HepG2 (cell line): Measurements from ENCODE around the gene CREBZF. TPM values are rescaled to one million over a fixed set of nuclear protein-coding genes. Genes with fewer than 3 reads are reported as not detected.

ENCODE experiments used
- ATAC-seq: fragments of 200-7000 bp; cut with Tn5 transposase; 3 replicates; pipeline ENCODE4 v1.9.1; 2020; ENCODE audit warnings: mild to moderate bottlenecking, moderate library complexity
- BruUV-seq: library from RNA; stranded (reverse); fragments of 400-500 nt; replicated peaks from 2 replicates; lab custom pipeline; 2021; lab: Mats Ljungman, UMichigan
- CTCF ChIA-PET: fragments of 300-600 bp; formaldehyde crosslinking; extraction: SDS; loops from one replicate; lab custom pipeline; 2021; ENCODE audit warnings: low total read pairs, inconsistent platforms, low intra/inter-chr PET ratio; lab: Yijun Ruan, JAX
- POLR2A ChIA-PET: fragments of 350-600 bp; sonication (Branson Sonifier 250); formaldehyde crosslinking; loops from one replicate; lab custom pipeline; 2020; ENCODE audit warnings: antibody characterized with exemption, inconsistent platforms; lab: Yijun Ruan, JAX
- DNase-seq: peaks from one replicate; pipeline ENCODE4 v3.0.0-alpha.2; 2015; ENCODE audit warnings: low spot score
- FAIRE-seq: peaks from 3 replicates; lab custom pipeline; 2011; peaks lifted over from hg19 to GRCh38; lab: Jason Lieb, UNC
- H2AFZ ChIP-seq: one replicate; pipeline ENCODE4 v1.6.1; 2011; ENCODE audit warnings: low read length, inconsistent platforms
- H3K27ac ChIP-seq: fragments of 300-600 bp; 3 replicates; pipeline ENCODE4 v1.8.0; 2011; ENCODE audit warnings: mixed run types, mild to moderate bottlenecking, mixed read lengths, low read length, inconsistent platforms; ENCODE audit not compliant: insufficient read depth; ENCODE audit errors: extremely low read length
- H3K27me3 ChIP-seq, 2 experiments: fragments of 200-600 bp in 1 of 2; 2 replicates in 1 of 2; 3 replicates in 1 of 2; pipeline versions ENCODE4 v1.6.0 to v1.8.0; 2011; ENCODE audit warnings: low read length in 2 of 2, mild to moderate bottlenecking in 2 of 2, moderate library complexity in 2 of 2, inconsistent platforms in 1 of 2; ENCODE audit not compliant: insufficient read depth in 2 of 2, control insufficient read depth in 1 of 2
- H3K36me3 ChIP-seq, 2 experiments: fragments of 200-600 bp in 1 of 2; replicated peaks in 1 of 2; 2 replicates in 1 of 2; 3 replicates in 1 of 2; pipeline versions ENCODE4 v1.5.1 to v1.8.0; 2011; ENCODE audit warnings: low read length in 2 of 2, inconsistent platforms in 1 of 2; ENCODE audit not compliant: insufficient read depth in 2 of 2, control insufficient read depth in 1 of 2
- H3K4me1 ChIP-seq: 2 replicates; pipeline ENCODE4 v1.5.1; 2012; ENCODE audit warnings: low read length, inconsistent platforms; ENCODE audit not compliant: insufficient read depth
- H3K4me2 ChIP-seq: 2 replicates; pipeline ENCODE4 v1.6.0; 2011; ENCODE audit warnings: low read depth, low read length, inconsistent platforms
- H3K4me3 ChIP-seq, 3 experiments: fragments of 200-600 bp in 1 of 3; sonication (generic), shearing (Covaris generic) in 1 of 3; replicated peaks in 1 of 3; 2 replicates each; pipeline ENCODE4 v1.5.1; 2011 to 2016; ENCODE audit warnings: low read length in 3 of 3, inconsistent platforms in 2 of 3, low read depth in 2 of 3, mild to moderate bottlenecking in 2 of 3, control low read depth in 1 of 3, mixed read lengths in 1 of 3; ENCODE audit not compliant: insufficient read depth in 1 of 3
- H3K79me2 ChIP-seq: one replicate; pipeline ENCODE4 v1.6.1; 2011; ENCODE audit warnings: low read length, inconsistent platforms; ENCODE audit not compliant: insufficient read depth
- H3K9ac ChIP-seq: 2 replicates; pipeline ENCODE4 v1.6.0; 2011; ENCODE audit warnings: mild to moderate bottlenecking, low read depth, low read length, inconsistent platforms; ENCODE audit not compliant: insufficient read depth
- H3K9me3 ChIP-seq: 2 replicates; pipeline ENCODE4 v1.5.1; 2012; ENCODE audit warnings: mild to moderate bottlenecking, low read length
- H4K20me1 ChIP-seq: 2 replicates; pipeline ENCODE4 v1.6.0; 2011; ENCODE audit warnings: inconsistent platforms, mild to moderate bottlenecking, low read length, moderate library complexity; ENCODE audit not compliant: insufficient read depth
- ASH2L ChIP-seq: fragments of 300-600, 200-600 bp; sonication (generic); IDR thresholded peaks from 2 replicates; pipeline ENCODE4 v1.7.0; 2017; ENCODE audit warnings: low read depth, mild to moderate bottlenecking, moderate library complexity, mixed read lengths, low read length; ENCODE audit not compliant: insufficient read length
- ISL2 ChIP-seq: sonication (generic); formaldehyde crosslinking; IDR thresholded peaks from 2 replicates; pipeline ENCODE4 v1.5.0; 2020; ENCODE audit warnings: missing genetic modification reagents
- PAWR ChIP-seq: sonication (generic); formaldehyde crosslinking; IDR thresholded peaks from 2 replicates; pipeline ENCODE4 v1.4.0; 2020; ENCODE audit warnings: missing genetic modification reagents, mild to moderate bottlenecking, borderline replicate concordance
- ZBTB20 ChIP-seq: sonication (generic); formaldehyde crosslinking; IDR thresholded peaks from 2 replicates; pipeline ENCODE4 v1.8.1; 2023; ENCODE audit warnings: missing genetic modification reagents, low read depth, mild to moderate bottlenecking, borderline replicate concordance
- ZFAT ChIP-seq: sonication (generic); formaldehyde crosslinking; conservative IDR thresholded peaks from 2 replicates; pipeline ENCODE4 v1.8.1; 2023; ENCODE audit warnings: missing genetic modification reagents, inconsistent platforms
- ZNF569 ChIP-seq: sonication (generic); formaldehyde crosslinking; IDR thresholded peaks from 2 replicates; pipeline ENCODE4 v1.5.0; 2020; ENCODE audit warnings: mild to moderate bottlenecking, missing genetic modification reagents, moderate library complexity, borderline replicate concordance
- WGBS: methylation state at CpG from one replicate; pipeline ENCODE4 v1.1.6; 2017; ENCODE audit warnings: low lambda C conversion rate; 5-methylcytosine and 5-hydroxymethylcytosine counted together
- in situ Hi-C: cut with HindIII; loops from 2 replicates; pipeline ENCODE4 v1.10.0; 2017; ENCODE audit warnings: low pct_unique_long_range_greater_than_20kb; ENCODE audit not compliant: extremely low pct_ligation_motif_present
- intact Hi-C: fragments of 100-400 bp; cut with micrococcal nuclease; formaldehyde crosslinking; loops from one replicate; pipeline ENCODE4 v1.10.0; 2022; ENCODE audit not compliant: unreplicated experiment
- polyA plus RNA-seq, 8 experiments: library from polyadenylated mRNA; depleted of rRNA in 3 of 8; stranded (reverse) in 7 of 8; unstranded in 1 of 8; fragments of >200 nt; fragmentation: Illumina TruSeq in 4 of 8; extraction: Trizol in 4 of 8; gene quantifications; 2 replicates each; pipeline versions ENCODE4 v1.2.1 to v1.2.3, GENCODE V29; 2011 to 2016; ENCODE audit warnings: low read depth in 4 of 8, missing spikeins in 1 of 8, mixed read lengths in 1 of 8; ENCODE audit not compliant: insufficient read depth in 1 of 8
- total RNA-seq, 5 experiments: library from RNA; depleted of rRNA; stranded (reverse); fragments of >200 nt; fragmentation: Illumina TruSeq; extraction: Trizol; gene quantifications; 2 replicates each; pipeline ENCODE4 v1.2.3, GENCODE V29; 2016; ENCODE audit warnings: low read depth in 1 of 5
- TF ChIP-seq, protein P1 (sequence below), 2 experiments: sonication (generic) in 1 of 2; formaldehyde crosslinking in 1 of 2; IDR thresholded peaks; 2 replicates each; pipeline versions ENCODE4 v1.4.0 to v1.6.1; 2016 to 2020; ENCODE audit warnings: borderline replicate concordance in 1 of 2, low read depth in 1 of 2, mild to moderate bottlenecking in 1 of 2, missing genetic modification reagents in 1 of 2
- TF ChIP-seq, protein P2 (sequence below): sonication (generic); formaldehyde crosslinking; IDR thresholded peaks from 2 replicates; pipeline ENCODE4 v1.5.1; 2020; ENCODE audit warnings: missing genetic modification reagents, mild to moderate bottlenecking, borderline replicate concordance

The CREBZF gene
- total and polyA plus RNA-seq, 2 of the 13 experiments (the other 11 are each of a cell fraction or from before 2014, with no cell fraction given) = 30.6 to 43.1 TPM

DNA sequence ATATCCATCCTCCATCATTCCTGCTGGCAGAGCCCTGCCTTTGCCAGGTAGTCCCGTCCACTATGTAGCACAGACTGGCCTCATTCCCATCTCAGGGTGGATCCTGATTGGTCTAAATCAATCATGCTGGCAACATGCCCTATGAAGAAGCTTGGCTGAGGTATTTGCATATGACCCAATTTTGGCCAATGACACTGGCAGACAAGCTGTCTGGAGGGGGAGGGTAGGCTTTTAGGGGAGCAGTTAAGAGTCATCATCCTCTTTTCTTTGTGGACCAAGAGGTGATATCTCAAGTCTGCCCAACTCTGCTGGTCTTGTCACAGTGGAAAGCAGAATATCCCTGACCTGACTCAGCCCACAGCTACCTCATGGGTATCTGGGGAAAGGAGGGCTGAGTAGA, 16.0 kb upstream of the CREBZF start:
- no peaks in the 10 kb centered on the region for H3K79me2 ChIP-seq
- ATAC-seq (no peak), DNase-seq (no peak), FAIRE-seq (no peak)
- peaks cover 0 to 10% of the 10 kb centered on the region in 2 experiments; a peak in 1 of 5 replicates for H3K27me3 ChIP-seq
- H3K4me3 ChIP-seq = no peak overlapping the region
- H3K36me3 ChIP-seq = no peaks in the 10 kb centered on the region
- H2AFZ ChIP-seq = no peak overlapping the region
- CTCF ChIA-PET = no interaction called here
- H3K27ac ChIP-seq = no peak overlapping the region
- no TSS peak for BruUV-seq
- in situ Hi-C loops = no loop called here
- H3K9me3 ChIP-seq = no peaks in the 10 kb centered on the region
- TF ChIP-seq ZNF569 = no peak
- TF ChIP-seq ASH2L = no peak
- no peak for TF ChIP-seq ISL2
- TF ChIP-seq, protein P1, sequence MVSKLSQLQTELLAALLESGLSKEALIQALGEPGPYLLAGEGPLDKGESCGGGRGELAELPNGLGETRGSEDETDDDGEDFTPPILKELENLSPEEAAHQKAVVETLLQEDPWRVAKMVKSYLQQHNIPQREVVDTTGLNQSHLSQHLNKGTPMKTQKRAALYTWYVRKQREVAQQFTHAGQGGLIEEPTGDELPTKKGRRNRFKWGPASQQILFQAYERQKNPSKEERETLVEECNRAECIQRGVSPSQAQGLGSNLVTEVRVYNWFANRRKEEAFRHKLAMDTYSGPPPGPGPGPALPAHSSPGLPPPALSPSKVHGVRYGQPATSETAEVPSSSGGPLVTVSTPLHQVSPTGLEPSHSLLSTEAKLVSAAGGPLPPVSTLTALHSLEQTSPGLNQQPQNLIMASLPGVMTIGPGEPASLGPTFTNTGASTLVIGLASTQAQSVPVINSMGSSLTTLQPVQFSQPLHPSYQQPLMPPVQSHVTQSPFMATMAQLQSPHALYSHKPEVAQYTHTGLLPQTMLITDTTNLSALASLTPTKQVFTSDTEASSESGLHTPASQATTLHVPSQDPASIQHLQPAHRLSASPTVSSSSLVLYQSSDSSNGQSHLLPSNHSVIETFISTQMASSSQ (IDR thresholded peaks at IDR 0.05; ENCODE audit: low read depth) = no peak
- TF ChIP-seq, protein P1 (CRISPR knock-in tag; IDR thresholded peaks at IDR 0.05; ENCODE audit: borderline replicate concordance) = no peak
- TF ChIP-seq PAWR (CRISPR knock-in tag) = no peak
- TF ChIP-seq, protein P2, sequence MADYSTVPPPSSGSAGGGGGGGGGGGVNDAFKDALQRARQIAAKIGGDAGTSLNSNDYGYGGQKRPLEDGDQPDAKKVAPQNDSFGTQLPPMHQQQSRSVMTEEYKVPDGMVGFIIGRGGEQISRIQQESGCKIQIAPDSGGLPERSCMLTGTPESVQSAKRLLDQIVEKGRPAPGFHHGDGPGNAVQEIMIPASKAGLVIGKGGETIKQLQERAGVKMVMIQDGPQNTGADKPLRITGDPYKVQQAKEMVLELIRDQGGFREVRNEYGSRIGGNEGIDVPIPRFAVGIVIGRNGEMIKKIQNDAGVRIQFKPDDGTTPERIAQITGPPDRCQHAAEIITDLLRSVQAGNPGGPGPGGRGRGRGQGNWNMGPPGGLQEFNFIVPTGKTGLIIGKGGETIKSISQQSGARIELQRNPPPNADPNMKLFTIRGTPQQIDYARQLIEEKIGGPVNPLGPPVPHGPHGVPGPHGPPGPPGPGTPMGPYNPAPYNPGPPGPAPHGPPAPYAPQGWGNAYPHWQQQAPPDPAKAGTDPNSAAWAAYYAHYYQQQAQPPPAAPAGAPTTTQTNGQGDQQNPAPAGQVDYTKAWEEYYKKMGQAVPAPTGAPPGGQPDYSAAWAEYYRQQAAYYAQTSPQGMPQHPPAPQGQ (CRISPR knock-in tag) = no peak
- no peak for TF ChIP-seq ZFAT (CRISPR knock-in tag)
- TF ChIP-seq ZBTB20 = no peak
- 15% methylated on average over 1 of the region's 1 CpG for WGBS
- POLR2A ChIA-PET = interaction anchor here (0.9 kb wide), 1 partner anchor 16 kb away, joined by 4 read pairs; the partner anchor contains the start of gene CREBZF
- H3K4me1 ChIP-seq = peaks cover 26% of the 10 kb centered on the region; the same call in 1 of the 2 replicates
- intact Hi-C loops = no loop called here
- H3K4me2 ChIP-seq = no peak overlapping the region
- no peak overlapping the region for H3K9ac ChIP-seq
- no peaks in the 10 kb centered on the region for H4K20me1 ChIP-seq
